Measurements from ENCODE around the gene MTMR11. TPM values are rescaled to one million over a fixed set of nuclear protein-coding genes. Genes with fewer than 3 reads are reported as not detected.

Gene MTMR11, protein sequence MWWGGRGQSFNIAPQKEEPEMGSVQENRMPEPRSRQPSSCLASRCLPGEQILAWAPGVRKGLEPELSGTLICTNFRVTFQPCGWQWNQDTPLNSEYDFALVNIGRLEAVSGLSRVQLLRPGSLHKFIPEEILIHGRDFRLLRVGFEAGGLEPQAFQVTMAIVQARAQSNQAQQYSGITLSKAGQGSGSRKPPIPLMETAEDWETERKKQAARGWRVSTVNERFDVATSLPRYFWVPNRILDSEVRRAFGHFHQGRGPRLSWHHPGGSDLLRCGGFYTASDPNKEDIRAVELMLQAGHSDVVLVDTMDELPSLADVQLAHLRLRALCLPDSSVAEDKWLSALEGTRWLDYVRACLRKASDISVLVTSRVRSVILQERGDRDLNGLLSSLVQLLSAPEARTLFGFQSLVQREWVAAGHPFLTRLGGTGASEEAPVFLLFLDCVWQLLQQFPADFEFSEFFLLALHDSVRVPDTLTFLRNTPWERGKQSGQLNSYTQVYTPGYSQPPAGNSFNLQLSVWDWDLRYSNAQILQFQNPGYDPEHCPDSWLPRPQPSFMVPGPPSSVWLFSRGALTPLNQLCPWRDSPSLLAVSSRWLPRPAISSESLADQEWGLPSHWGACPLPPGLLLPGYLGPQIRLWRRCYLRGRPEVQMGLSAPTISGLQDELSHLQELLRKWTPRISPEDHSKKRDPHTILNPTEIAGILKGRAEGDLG
- total RNA-seq = 10 to 100 TPM in 2 of 3 donors, 1 to 10 TPM in 1; 7.4 to 13.9 (median 13.8) TPM

DNA sequence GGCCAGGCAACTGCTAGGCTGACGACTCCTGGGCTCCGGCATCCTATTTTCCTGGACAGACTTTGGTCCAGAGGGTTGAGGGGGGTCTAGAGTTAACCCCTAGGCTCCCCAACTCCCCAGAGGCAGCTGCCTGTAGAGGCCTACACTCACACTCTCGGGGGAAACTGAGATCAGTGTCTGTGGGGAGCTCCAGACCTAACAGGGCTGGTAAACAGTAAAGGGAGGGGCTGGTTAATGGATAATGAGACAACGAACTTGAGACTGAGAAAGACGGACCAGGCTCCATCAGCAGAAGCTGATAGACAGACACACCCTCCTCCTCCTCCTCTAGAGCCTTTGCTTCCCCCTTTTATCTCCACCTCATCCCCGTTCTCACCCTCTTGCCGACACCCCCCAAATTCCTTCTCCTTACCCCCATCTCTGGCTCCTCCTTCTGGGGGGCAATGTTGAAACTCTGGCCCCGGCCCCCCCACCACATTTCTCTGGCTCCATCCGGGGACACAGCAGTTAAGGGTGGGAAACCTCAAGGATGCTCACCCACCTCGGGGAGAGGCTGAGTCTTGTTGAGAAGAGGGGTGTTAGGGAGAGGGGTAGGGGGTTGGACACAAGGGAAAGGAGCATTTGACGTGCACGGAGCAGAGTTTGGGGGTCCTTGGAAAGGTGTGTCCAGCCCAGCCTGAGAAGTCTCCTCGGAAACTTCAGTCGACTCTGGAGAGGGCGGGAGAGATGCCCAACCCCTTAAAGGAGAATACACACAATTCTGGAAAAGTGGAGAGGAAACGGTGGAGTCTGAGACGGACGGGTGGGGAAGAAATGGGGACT, at the start of gene MTMR11:
TSS of gene MTMR11 (minus strand) at position 710 of the 822 bp plus-strand sequence. CDS start at position 478, 232 bp downstream.
- peaks cover 0 to 3% of the 10 kb centered on the region in 2 donors for H3K4me1 ChIP-seq
- peak within 1 kb of the TSS; percentile 81 to 92 for H3K27ac ChIP-seq
- H3K9me3 ChIP-seq = no peaks in the 10 kb centered on the region
- no peaks in the 10 kb centered on the region for H3K27me3 ChIP-seq
- TF ChIP-seq POLR2AphosphoS5 (IDR thresholded peaks at IDR 0.05) = no peak
- no peak for TF ChIP-seq POLR2A (IDR thresholded peaks at IDR 0.05)
- TF ChIP-seq, protein P1, sequence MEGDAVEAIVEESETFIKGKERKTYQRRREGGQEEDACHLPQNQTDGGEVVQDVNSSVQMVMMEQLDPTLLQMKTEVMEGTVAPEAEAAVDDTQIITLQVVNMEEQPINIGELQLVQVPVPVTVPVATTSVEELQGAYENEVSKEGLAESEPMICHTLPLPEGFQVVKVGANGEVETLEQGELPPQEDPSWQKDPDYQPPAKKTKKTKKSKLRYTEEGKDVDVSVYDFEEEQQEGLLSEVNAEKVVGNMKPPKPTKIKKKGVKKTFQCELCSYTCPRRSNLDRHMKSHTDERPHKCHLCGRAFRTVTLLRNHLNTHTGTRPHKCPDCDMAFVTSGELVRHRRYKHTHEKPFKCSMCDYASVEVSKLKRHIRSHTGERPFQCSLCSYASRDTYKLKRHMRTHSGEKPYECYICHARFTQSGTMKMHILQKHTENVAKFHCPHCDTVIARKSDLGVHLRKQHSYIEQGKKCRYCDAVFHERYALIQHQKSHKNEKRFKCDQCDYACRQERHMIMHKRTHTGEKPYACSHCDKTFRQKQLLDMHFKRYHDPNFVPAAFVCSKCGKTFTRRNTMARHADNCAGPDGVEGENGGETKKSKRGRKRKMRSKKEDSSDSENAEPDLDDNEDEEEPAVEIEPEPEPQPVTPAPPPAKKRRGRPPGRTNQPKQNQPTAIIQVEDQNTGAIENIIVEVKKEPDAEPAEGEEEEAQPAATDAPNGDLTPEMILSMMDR (IDR thresholded peaks at IDR 0.05) = no peak
- peak within 1 kb of the TSS; percentile 53 to 80 (median 61) for H3K4me3 ChIP-seq
- no peaks in the 10 kb centered on the region for H3K36me3 ChIP-seq
- intact Hi-C loops (cut with DNase I; ENCODE audit: low total_unique reads) = no loop called here
- peak in 1 of 2 donors; percentile 38 for DNase-seq (ENCODE audit: low spot score in 2 of 2)

DNA sequence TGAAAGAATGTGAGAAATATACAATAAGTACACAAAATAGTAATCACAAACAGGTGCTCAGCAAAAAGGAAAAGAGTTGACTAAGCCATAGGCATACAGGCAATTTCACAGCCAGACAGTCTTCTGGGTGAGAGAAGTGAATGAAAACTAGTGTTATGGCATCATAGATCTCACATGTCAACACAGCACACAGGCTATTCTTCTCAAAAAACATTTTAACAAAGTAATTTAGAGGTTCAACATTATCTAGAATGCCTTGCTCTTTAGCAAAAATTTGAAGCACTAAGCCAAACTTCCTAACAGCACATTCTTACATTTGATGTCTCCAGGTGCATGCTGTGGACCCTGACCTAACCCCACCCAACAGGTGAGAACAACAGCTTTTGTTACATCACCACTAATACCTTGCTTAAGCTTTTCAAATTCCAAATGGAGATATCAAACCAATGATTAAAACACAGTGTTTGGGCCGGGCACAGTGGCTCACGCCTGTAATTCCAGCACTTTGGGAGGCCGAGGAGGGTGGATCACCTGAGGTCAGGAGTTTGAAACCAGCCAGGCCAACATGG, 43.4 kb upstream of the MTMR11 start:
- TF ChIP-seq POLR2AphosphoS5 (IDR thresholded peaks at IDR 0.05) = no peak
- TF ChIP-seq POLR2A (IDR thresholded peaks at IDR 0.05) = no peak
- TF ChIP-seq, protein P1 (IDR thresholded peaks at IDR 0.05) = no peak
- Histone ChIP-seq H3K4me3 (no peak overlapping the region), H3K27ac (no peak overlapping the region), H3K27me3 (no peaks in the 10 kb centered on the region), H3K36me3 (no peaks in the 10 kb centered on the region), H3K4me1 (peaks cover 0 to 3% of the 10 kb centered on the region in 2 donors), H3K9me3 (no peaks in the 10 kb centered on the region)
- intact Hi-C loops (cut with DNase I; ENCODE audit: low total_unique reads) = no loop called here
- no peak for DNase-seq (ENCODE audit: low spot score in 2 of 2)

DNA sequence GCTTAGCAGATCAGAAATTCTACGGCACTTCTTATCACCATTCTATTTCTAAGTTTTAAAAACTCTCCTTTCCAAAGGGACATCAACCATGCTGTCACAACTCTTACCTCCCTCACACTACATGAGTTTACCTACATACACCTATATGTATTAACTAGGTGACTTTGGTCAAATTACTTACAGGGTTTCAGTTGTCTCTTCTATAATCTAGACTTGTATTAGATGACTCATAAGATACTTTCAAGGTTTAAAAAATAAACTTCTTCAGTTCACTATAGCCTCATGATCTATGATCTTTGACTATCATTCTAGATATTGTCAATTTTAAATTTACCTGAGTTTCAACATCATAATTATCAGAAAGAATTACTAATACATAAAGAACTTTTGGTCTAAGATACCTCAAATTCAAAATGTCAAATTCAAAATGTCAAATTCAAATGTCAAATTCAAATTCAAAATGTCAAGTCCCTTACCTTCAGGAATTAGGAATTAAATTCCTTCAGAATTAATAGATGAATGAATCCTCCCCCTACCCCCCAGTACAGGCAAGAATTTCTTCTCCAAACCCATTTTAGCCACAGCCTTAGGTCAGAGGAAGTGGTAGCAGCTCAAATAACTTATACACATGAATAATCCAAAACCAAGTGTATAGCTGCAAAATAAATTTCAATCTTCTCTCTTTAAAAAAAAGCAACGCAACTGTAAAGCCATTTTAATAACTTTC, 42.7 kb upstream of the MTMR11 start:
- intact Hi-C loops (cut with DNase I; ENCODE audit: low total_unique reads) = no loop called here
- TF ChIP-seq, protein P1 (IDR thresholded peaks at IDR 0.05) = no peak
- TF ChIP-seq POLR2AphosphoS5 (IDR thresholded peaks at IDR 0.05) = no peak
- TF ChIP-seq POLR2A (IDR thresholded peaks at IDR 0.05) = no peak
- peaks cover 0 to 3% of the 10 kb centered on the region in 2 donors for H3K4me1 ChIP-seq

DNA sequence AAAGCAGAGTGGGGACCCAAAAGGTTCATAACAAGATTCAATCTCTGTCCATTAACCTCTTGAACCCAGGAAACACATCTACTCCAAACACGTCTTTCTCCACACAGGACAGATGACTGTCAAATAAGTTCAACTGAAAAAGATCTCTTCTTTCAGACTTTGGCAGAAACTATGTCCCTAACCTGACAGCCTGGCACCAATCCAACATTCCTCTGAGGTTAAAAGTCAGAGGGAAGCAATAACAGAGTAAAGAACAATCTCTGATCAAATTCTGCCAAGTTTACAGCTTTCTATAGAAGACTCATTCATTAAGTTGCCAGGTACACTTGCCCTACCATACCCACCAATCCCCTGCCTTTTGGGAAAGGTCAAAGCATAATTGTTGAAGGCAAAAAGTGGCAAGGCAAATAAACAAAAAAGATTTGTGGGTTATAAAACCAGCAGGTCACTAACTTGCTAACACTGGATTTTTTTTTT, 41.9 kb upstream of the MTMR11 start:
- H3K27me3 ChIP-seq = no peaks in the 10 kb centered on the region
- intact Hi-C loops (cut with DNase I; ENCODE audit: low total_unique reads) = no loop called here
- TF ChIP-seq, protein P1 (IDR thresholded peaks at IDR 0.05) = no peak
- TF ChIP-seq POLR2A (IDR thresholded peaks at IDR 0.05) (no peak), POLR2AphosphoS5 (IDR thresholded peaks at IDR 0.05) (no peak)
- H3K9me3 ChIP-seq = no peaks in the 10 kb centered on the region
- no peak for DNase-seq (ENCODE audit: low spot score in 2 of 2)
- H3K4me1 ChIP-seq = peaks cover 0 to 3% of the 10 kb centered on the region in 2 donors
- no peaks in the 10 kb centered on the region for H3K36me3 ChIP-seq
- H3K27ac ChIP-seq = peak overlapping the region in 1 of 2 donors; percentile 5
- H3K4me3 ChIP-seq = no peak overlapping the region

More for the DNA sequence above, 42.7 kb upstream of the MTMR11 start:
- Histone ChIP-seq H3K27ac (no peak overlapping the region), H3K4me3 (no peak overlapping the region), H3K27me3 (no peaks in the 10 kb centered on the region), H3K9me3 (no peaks in the 10 kb centered on the region), H3K36me3 (no peaks in the 10 kb centered on the region)
- no peak for DNase-seq (ENCODE audit: low spot score in 2 of 2)
